Measurements from ENCODE around the gene CDIPT. TPM values are rescaled to one million over a fixed set of nuclear protein-coding genes. Genes with fewer than 3 reads are reported as not detected.
"Not testable (repeated sequence)": the region's sequence is repeated elsewhere in the genome, so short reads cannot be mapped to it uniquely, and the experiment has no call there.

The CDIPT gene
- total RNA-seq, 1 experiment from 2014 or later: 42.7 TPM

- Mint-ChIP-seq H3K9me3 (ENCODE audit: unreplicated experiment) (no peaks in the 10 kb centered on the region), H3K27ac (ENCODE audit: low read depth, unreplicated experiment) (no peak overlapping the region), H3K4me3 (ENCODE audit: unreplicated experiment) (no peak overlapping the region), H3K27me3 (ENCODE audit: insufficient read depth, unreplicated experiment) (no peaks in the 10 kb centered on the region), H3K36me3 (ENCODE audit: insufficient read depth, unreplicated experiment) (peaks cover 98% of the 10 kb centered on the region), H3K4me1 (ENCODE audit: insufficient read depth, unreplicated experiment) (no peaks in the 10 kb centered on the region)
- no TSS peak for BruUV-seq (replicated peaks)
- no peak for TF ChIP-seq CTCF (IDR thresholded peaks at IDR 0.05; ENCODE audit: unreplicated experiment)
- ChIA-PET CTCF (no interaction called here), POLR2A (no interaction called here)
- intact Hi-C loops (cut with micrococcal nuclease): no loop called here
- DNase-seq (ENCODE audit: unreplicated experiment): no peak
Observed at GRCh38 chr16:29835926-29836325, 27.1 kb downstream of the CDIPT start.

- intact Hi-C loops (cut with micrococcal nuclease): no loop called here
- H3K4me3 Mint-ChIP-seq (ENCODE audit: unreplicated experiment): no peak overlapping the region
- ChIA-PET POLR2A (interaction anchor here (1.3 kb wide), 1 partner anchor 14 kb away, joined by 4 read pairs; no protein-coding TSS in a partner anchor), CTCF (interaction anchor here (0.6 to 1.3 kb wide), 2 partner anchors 14 to 158 kb away, joined by 4 read pairs; no protein-coding TSS in a partner anchor)
- H3K36me3 Mint-ChIP-seq (ENCODE audit: insufficient read depth, unreplicated experiment): peaks cover 80% of the 10 kb centered on the region
- no TSS peak for BruUV-seq (replicated peaks)
- H3K4me1 Mint-ChIP-seq (ENCODE audit: insufficient read depth, unreplicated experiment): peaks cover 5% of the 10 kb centered on the region
- no peak for TF ChIP-seq CTCF (IDR thresholded peaks at IDR 0.05; ENCODE audit: unreplicated experiment)
- H3K9me3 Mint-ChIP-seq (ENCODE audit: unreplicated experiment): no peaks in the 10 kb centered on the region
- H3K27ac Mint-ChIP-seq (ENCODE audit: low read depth, unreplicated experiment): no peak overlapping the region
- H3K27me3 Mint-ChIP-seq (ENCODE audit: insufficient read depth, unreplicated experiment): no peaks in the 10 kb centered on the region
- no peak for DNase-seq (ENCODE audit: unreplicated experiment)
Observed at GRCh38 chr16:29834079-29834478, 28.9 kb downstream of the CDIPT start.

GRCh38 chr16:29833219-29833618 lies 29.8 kb downstream of the CDIPT start:
- H3K9me3 Mint-ChIP-seq (ENCODE audit: unreplicated experiment); H3K4me3 Mint-ChIP-seq (ENCODE audit: unreplicated experiment); H3K4me1 Mint-ChIP-seq (ENCODE audit: insufficient read depth, unreplicated experiment); intact Hi-C loops (cut with micrococcal nuclease); H3K27ac Mint-ChIP-seq (ENCODE audit: low read depth, unreplicated experiment); DNase-seq (ENCODE audit: unreplicated experiment); BruUV-seq (replicated peaks); H3K27me3 Mint-ChIP-seq (ENCODE audit: insufficient read depth, unreplicated experiment): not testable (repeated sequence)
- peaks cover 71% of the 10 kb centered on the region for H3K36me3 Mint-ChIP-seq (ENCODE audit: insufficient read depth, unreplicated experiment)
- POLR2A ChIA-PET: interaction anchor here (0.6 kb wide), 1 partner anchor 9 kb away, joined by 3 read pairs; no protein-coding TSS in a partner anchor
- CTCF ChIA-PET: interaction anchor here (0.6 kb wide), 1 partner anchor 173 kb away, joined by 4 read pairs; no protein-coding TSS in a partner anchor

- Mint-ChIP-seq H3K36me3 (ENCODE audit: insufficient read depth, unreplicated experiment) (peaks cover 54% of the 10 kb centered on the region), H3K9me3 (ENCODE audit: unreplicated experiment) (no peaks in the 10 kb centered on the region), H3K4me1 (ENCODE audit: insufficient read depth, unreplicated experiment) (peaks cover 5% of the 10 kb centered on the region), H3K27me3 (ENCODE audit: insufficient read depth, unreplicated experiment) (no peaks in the 10 kb centered on the region), H3K27ac (ENCODE audit: low read depth, unreplicated experiment) (no peak overlapping the region), H3K4me3 (ENCODE audit: unreplicated experiment) (no peak overlapping the region)
- no TSS peak for BruUV-seq (replicated peaks)
- ChIA-PET POLR2A (no interaction called here), CTCF (no interaction called here)
- TF ChIP-seq CTCF (IDR thresholded peaks at IDR 0.05; ENCODE audit: unreplicated experiment): no peak
- no peak for DNase-seq (ENCODE audit: unreplicated experiment)
- intact Hi-C loops (cut with micrococcal nuclease): no loop called here
Observed at GRCh38 chr16:29831490-29831889, 31.5 kb downstream of the CDIPT start.

GRCh38 chr16:29830774-29831173 lies 32.3 kb downstream of the CDIPT start:
- CTCF ChIA-PET: no interaction called here
- Mint-ChIP-seq H3K27me3 (ENCODE audit: insufficient read depth, unreplicated experiment) (no peaks in the 10 kb centered on the region), H3K4me3 (ENCODE audit: unreplicated experiment) (no peak overlapping the region), H3K27ac (ENCODE audit: low read depth, unreplicated experiment) (no peak overlapping the region), H3K9me3 (ENCODE audit: unreplicated experiment) (no peaks in the 10 kb centered on the region), H3K4me1 (ENCODE audit: insufficient read depth, unreplicated experiment) (peaks cover 5% of the 10 kb centered on the region), H3K36me3 (ENCODE audit: insufficient read depth, unreplicated experiment) (peaks cover 54% of the 10 kb centered on the region)
- POLR2A ChIA-PET: interaction anchor here (1.5 kb wide), 1 partner anchor 33 kb away, joined by 3 read pairs; the partner anchor contains the start of gene CDIPT
- no peak for DNase-seq (ENCODE audit: unreplicated experiment)
- no TSS peak for BruUV-seq (replicated peaks)
- intact Hi-C loops (cut with micrococcal nuclease): no loop called here
- TF ChIP-seq CTCF (IDR thresholded peaks at IDR 0.05; ENCODE audit: unreplicated experiment): no peak
